ENCODE results near the gene PPARD.

GRCh38 chr6:35403544-35404442, 61.4 kb downstream of the PPARD start:
- TF ChIP-seq POLR2A (IDR thresholded peaks at IDR 0.05; ENCODE audit: low read length) = no peak
- no peak for TF ChIP-seq CTCF (IDR thresholded peaks at IDR 0.05)
- no peak for TF ChIP-seq FOSB (CRISPR knock-in tag; IDR thresholded peaks at IDR 0.05)
- TF ChIP-seq EP300 (IDR thresholded peaks at IDR 0.05) = no peak
- no peak for TF ChIP-seq HDAC2 (IDR thresholded peaks at IDR 0.05)
- TF ChIP-seq TP53 (CRISPR knock-in tag; IDR thresholded peaks at IDR 0.05) = no peak
- TF ChIP-seq CEBPB (IDR thresholded peaks at IDR 0.05) = no peak
